Measurements from ENCODE around the gene ZSWIM1. TPM values are rescaled to one million over a fixed set of nuclear protein-coding genes. Genes with fewer than 3 reads are reported as not detected.

ZSWIM1 gene
- total and polyA plus RNA-seq, 2 of the 13 experiments (the other 11 are each of a cell fraction or from before 2014, with no cell fraction given) = 9.5 to 11.7 TPM

- TF ChIP-seq SIN3A (IDR thresholded peaks at IDR 0.05; ENCODE audit: borderline replicate concordance, low read depth, low read length) (peak; percentile 90), ZNF776 (CRISPR knock-in tag; IDR thresholded peaks at IDR 0.05) (peak; percentile 70; the same call in 1 of the 2 replicates), PATZ1 (CRISPR knock-in tag; IDR thresholded peaks at IDR 0.05) (no peak; the same call in 1 of the 2 replicates), ARID2 (CRISPR knock-in tag; IDR thresholded peaks at IDR 0.05; ENCODE audit: borderline replicate concordance) (peak; percentile 97; the same call in 1 of the 2 replicates), HNRNPL (IDR thresholded peaks at IDR 0.05; ENCODE audit: low read depth, low read length) (peak; percentile 72; the same call in 1 of the 2 replicates), POGZ (CRISPR knock-in tag; IDR thresholded peaks at IDR 0.05) (peak; percentile 86), CEBPB (IDR thresholded peaks at IDR 0.05; ENCODE audit: borderline replicate concordance, low read depth, low read length) (no peak), SMARCE1 (IDR thresholded peaks at IDR 0.05; ENCODE audit: borderline replicate concordance) (no peak), GATAD1 (CRISPR knock-in tag; IDR thresholded peaks at IDR 0.05) (peak; percentile 92), ZNF839 (CRISPR knock-in tag; IDR thresholded peaks at IDR 0.05; ENCODE audit: borderline replicate concordance) (peak; percentile 66), FOSL2 (CRISPR knock-in tag; IDR thresholded peaks at IDR 0.05) (0 out of 2 replicates have a peak, but pooled peaks have one; percentile 42), KLF6 (CRISPR knock-in tag; IDR thresholded peaks at IDR 0.05) (peak; percentile 85), ZNF441 (CRISPR knock-in tag; IDR thresholded peaks at IDR 0.05; ENCODE audit: borderline replicate concordance) (peak; percentile 81), ZNF337 (CRISPR knock-in tag; IDR thresholded peaks at IDR 0.05; ENCODE audit: borderline replicate concordance, low read depth) (no peak; the same call in 1 of the 2 replicates), NR2F1 (CRISPR knock-in tag; IDR thresholded peaks at IDR 0.05) (peak; percentile 57 to 96; a peak in 3 of 4 replicates), ZZZ3 (CRISPR knock-in tag; IDR thresholded peaks at IDR 0.05; ENCODE audit: borderline replicate concordance) (no peak; the same call in 1 of the 2 replicates), ZNF713 (CRISPR knock-in tag; IDR thresholded peaks at IDR 0.05) (0 out of 2 replicates have a peak, but pooled peaks have one; percentile 36), IKZF1 (IDR thresholded peaks at IDR 0.05) (no peak), LBX2 (CRISPR knock-in tag; IDR thresholded peaks at IDR 0.05; ENCODE audit: borderline replicate concordance) (peak; percentile 90; the same call in 1 of the 2 replicates), BHLHE40 (IDR thresholded peaks at IDR 0.05; ENCODE audit: low read length) (no peak; the same call in 1 of the 2 replicates), AHR (CRISPR knock-in tag; IDR thresholded peaks at IDR 0.05) (no peak; the same call in 1 of the 2 replicates), PTBP1 (IDR thresholded peaks at IDR 0.05; ENCODE audit: low read depth, low read length, poor library complexity, severe bottlenecking) (no peak), MEIS2 (CRISPR knock-in tag; IDR thresholded peaks at IDR 0.05) (peak; percentile 98), CREB1 (IDR thresholded peaks at IDR 0.05) (peak; percentile 91), CREB1 (CRISPR knock-in tag; IDR thresholded peaks at IDR 0.05) (peak; percentile 93), SMAD1 (CRISPR knock-in tag; IDR thresholded peaks at IDR 0.05; ENCODE audit: borderline replicate concordance, low read depth) (no peak), RBM22 (optimal IDR thresholded peaks at IDR 0.05; ENCODE audit: low read length) (no peak), ZNF879 (CRISPR knock-in tag; IDR thresholded peaks at IDR 0.05) (peak; percentile 95; the same call in 1 of the 2 replicates), ZNF547 (CRISPR knock-in tag; IDR thresholded peaks at IDR 0.05) (peak; percentile 89)
- TF ChIP-seq, protein P1, sequence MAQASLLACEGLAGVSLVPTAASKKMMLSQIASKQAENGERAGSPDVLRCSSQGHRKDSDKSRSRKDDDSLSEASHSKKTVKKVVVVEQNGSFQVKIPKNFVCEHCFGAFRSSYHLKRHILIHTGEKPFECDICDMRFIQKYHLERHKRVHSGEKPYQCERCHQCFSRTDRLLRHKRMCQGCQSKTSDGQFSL (CRISPR knock-in tag; IDR thresholded peaks at IDR 0.05) = peak; percentile 89; the same call in 1 of the 2 replicates
Measured at GRCh38 chr20:45857114-45857881, 23.7 kb upstream of the ZSWIM1 start, which contains the start of the genes ACOT8 and ZSWIM3 (continued).
